Vagina (tissue), 2 donors: ENCODE data around the gene CALR.
"Not testable (repeated sequence)": the region's sequence is repeated elsewhere in the genome, so short reads cannot be mapped to it uniquely, and the experiment has no call there.

Experiments used
- CTCF ChIP-seq, 3 experiments: fragments of 450-650 bp in 2 of 3; fragments of 200-600 bp in 1 of 3; sonication (generic) in 1 of 3; IDR thresholded peaks; one replicate each; pipeline ENCODE4 v1.5.1; 2017 to 2019; ENCODE audit warnings: antibody characterized with exemption in 3 of 3, mild to moderate bottlenecking in 2 of 3, moderate library complexity in 2 of 3
- POLR2A ChIP-seq, 2 donors: fragments of 450-650 bp; IDR thresholded peaks; one replicate each; pipeline ENCODE4 v1.6.1; 2017; ENCODE audit warnings: antibody characterized with exemption in 2 of 2, mild to moderate bottlenecking in 2 of 2, moderate library complexity in 2 of 2

GRCh38 chr19:12915860-12916259 lies 22.5 kb upstream of the CALR start:
- TF ChIP-seq POLR2A, CTCF (IDR thresholded peaks at IDR 0.05): not testable (repeated sequence)
